ENCODE data around the gene WWOX.

The WWOX gene

GRCh38 chr16:79143026-79143425, 1043.6 kb downstream of the WWOX start:
- no peak for DNase-seq (ENCODE audit: low read depth)

GRCh38 chr16:79150151-79150550, 1050.7 kb downstream of the WWOX start:
- DNase-seq (ENCODE audit: low read depth): no peak

- no peak for DNase-seq (ENCODE audit: low read depth)
Observed at GRCh38 chr16:79150632-79151310, 1051.3 kb downstream of the WWOX start.

GRCh38 chr16:79154086-79154485, 1054.6 kb downstream of the WWOX start:
- DNase-seq (ENCODE audit: low read depth): no peak

- DNase-seq (ENCODE audit: low read depth): no peak
Observed at GRCh38 chr16:79155471-79155870, 1056.0 kb downstream of the WWOX start.

- no peak for DNase-seq (ENCODE audit: low read depth)
Observed at GRCh38 chr16:79155904-79156303, 1056.5 kb downstream of the WWOX start.

- no peak for DNase-seq (ENCODE audit: low read depth)
Observed at GRCh38 chr16:79156761-79157160, 1057.3 kb downstream of the WWOX start.

GRCh38 chr16:79158337-79158736, 1058.9 kb downstream of the WWOX start:
- DNase-seq (ENCODE audit: low read depth): no peak

GRCh38 chr16:79159261-79160049, 1060.0 kb downstream of the WWOX start:
- no peak for DNase-seq (ENCODE audit: low read depth)

GRCh38 chr16:79162977-79163376, 1063.5 kb downstream of the WWOX start:
- DNase-seq (ENCODE audit: low read depth): no peak

- no peak for DNase-seq (ENCODE audit: low read depth)
Observed at GRCh38 chr16:79163691-79164387, 1064.4 kb downstream of the WWOX start.

- no peak for DNase-seq (ENCODE audit: low read depth)
Observed at GRCh38 chr16:79164388-79164995, 1065.0 kb downstream of the WWOX start.

- no peak for DNase-seq (ENCODE audit: low read depth)
Observed at GRCh38 chr16:79165079-79165478, 1065.6 kb downstream of the WWOX start.

GRCh38 chr16:79165506-79165905, 1066.1 kb downstream of the WWOX start:
- no peak for DNase-seq (ENCODE audit: low read depth)

GRCh38 chr16:79167893-79168292, 1068.4 kb downstream of the WWOX start:
- DNase-seq (ENCODE audit: low read depth): no peak

GRCh38 chr16:79168321-79168720, 1068.9 kb downstream of the WWOX start:
- no peak for DNase-seq (ENCODE audit: low read depth)

- DNase-seq (ENCODE audit: low read depth): no peak
Observed at GRCh38 chr16:79169239-79169638, 1069.8 kb downstream of the WWOX start.

- no peak for DNase-seq (ENCODE audit: low read depth)
Observed at GRCh38 chr16:79170555-79171246, 1071.2 kb downstream of the WWOX start.

GRCh38 chr16:79171504-79171903, 1072.0 kb downstream of the WWOX start:
- DNase-seq (ENCODE audit: low read depth): no peak

GRCh38 chr16:79171931-79172705, 1072.7 kb downstream of the WWOX start:
- no peak for DNase-seq (ENCODE audit: low read depth)

- no peak for DNase-seq (ENCODE audit: low read depth)
Observed at GRCh38 chr16:79172976-79173500, 1073.6 kb downstream of the WWOX start.

Data from stimulated activated CD8-positive, alpha-beta memory T cell treated with anti-CD3 and anti-CD28 coated beads, Interleukin-7, amount 100 ng/mL, for 24 hours (primary cell).